Cerebellar nuclear complex (tissue), 1 donor: Measurements from ENCODE around the gene PRKAG2.

Experiments
- DNase-seq, 2 experiments: peaks; one replicate each; lab custom pipeline; 2025; lab: John Stamatoyannopoulos, UW

Gene PRKAG2

GRCh38 chr7:151900986-151901621 lies 24.2 kb upstream of the PRKAG2 start:
- DNase-seq = no peak

DNA sequence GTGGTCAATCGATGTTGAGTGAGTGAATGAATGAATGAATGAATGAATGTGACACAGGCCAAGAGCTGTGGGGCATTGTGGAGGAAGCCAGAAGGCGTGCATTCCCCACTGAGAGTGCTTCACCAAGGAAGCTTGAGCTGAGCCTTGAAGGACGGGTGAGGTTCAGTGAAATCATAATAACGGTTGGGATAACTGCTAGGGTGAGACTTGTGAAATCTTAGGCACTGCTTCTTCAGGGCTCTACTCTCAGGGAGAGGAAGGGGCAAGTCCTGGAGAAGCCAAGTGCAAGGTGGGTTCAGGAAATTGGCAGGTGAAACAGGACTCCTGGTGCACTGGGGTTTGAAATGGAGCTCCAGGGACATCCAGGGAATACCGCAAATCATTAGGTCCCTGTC lies 23.7 kb upstream of the PRKAG2 start:
- DNase-seq = no peak

DNA sequence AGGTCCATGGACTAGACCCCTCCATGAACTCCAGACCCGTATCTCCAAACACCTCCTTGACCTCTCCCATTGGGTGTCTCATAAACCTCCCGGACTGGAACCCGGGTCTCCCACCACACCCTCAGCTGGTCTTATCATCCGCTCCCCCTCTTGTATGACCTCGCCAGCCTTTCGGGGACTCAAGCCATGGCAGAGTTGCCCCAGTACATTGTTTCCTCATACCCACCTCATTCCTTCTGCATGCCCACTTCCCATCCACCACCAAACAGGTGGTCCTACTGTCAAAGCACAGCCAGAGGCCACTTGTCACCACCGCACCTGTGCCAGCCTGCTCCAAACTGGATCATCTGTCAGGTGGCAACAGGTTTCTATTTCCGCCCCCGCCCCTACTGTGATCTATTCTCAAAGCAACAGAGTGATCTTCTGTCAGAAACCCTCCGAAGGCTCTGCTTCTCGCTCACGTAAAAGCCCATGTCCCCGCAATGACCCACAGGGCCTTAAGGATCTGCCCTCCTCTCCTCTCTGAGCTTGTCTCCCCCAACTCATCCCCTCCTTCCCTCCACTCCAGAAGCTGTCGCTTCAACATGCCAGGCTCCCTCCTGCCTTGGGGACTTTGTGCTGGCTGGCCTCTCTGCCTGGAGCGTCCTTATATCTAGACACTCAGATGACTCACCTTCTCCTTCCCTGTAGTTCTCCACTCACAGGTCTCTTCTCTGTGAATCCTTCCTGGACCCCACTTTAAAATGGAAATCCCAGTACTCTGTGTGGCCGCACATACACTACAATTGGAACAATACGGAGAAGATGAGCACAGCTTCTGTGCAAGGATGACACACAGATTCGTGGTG lies 22.8 kb upstream of the PRKAG2 start:
- no peak for DNase-seq

DNA sequence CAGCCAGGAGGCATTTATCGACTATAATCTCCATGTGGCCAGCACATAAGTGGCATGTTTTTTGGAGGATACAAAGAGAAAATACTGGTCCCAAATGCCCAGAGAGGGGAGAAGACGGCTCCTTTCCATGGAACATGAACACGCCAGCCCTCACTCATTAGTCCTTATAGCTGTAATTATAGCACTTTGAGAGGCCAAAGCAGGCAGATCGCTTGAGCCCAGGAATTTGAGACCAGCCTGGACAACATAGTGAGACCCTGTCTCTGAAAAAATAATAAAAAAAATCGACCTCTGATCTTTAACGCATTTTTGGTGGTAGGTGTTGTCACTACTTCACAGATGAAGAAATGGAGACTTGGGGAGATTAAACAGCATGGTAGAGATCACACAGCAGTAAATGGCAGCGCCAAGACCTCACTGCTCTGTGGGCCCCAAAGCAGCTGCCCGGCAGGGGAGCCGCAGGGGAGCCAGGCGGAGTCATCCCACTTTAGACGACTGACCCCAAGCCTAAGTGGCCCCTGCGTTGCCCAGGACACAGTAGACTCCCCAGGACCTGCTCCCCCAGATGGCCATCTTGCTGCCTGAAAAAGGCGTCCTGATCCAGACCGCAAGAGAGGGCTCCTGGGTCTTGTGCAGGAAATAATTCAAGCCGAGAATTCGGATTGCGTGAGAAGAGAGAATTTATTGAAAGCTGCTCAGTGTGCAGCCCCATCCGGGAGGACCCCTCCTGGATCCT lies 21.2 kb upstream of the PRKAG2 start:
- DNase-seq = no peak

DNA sequence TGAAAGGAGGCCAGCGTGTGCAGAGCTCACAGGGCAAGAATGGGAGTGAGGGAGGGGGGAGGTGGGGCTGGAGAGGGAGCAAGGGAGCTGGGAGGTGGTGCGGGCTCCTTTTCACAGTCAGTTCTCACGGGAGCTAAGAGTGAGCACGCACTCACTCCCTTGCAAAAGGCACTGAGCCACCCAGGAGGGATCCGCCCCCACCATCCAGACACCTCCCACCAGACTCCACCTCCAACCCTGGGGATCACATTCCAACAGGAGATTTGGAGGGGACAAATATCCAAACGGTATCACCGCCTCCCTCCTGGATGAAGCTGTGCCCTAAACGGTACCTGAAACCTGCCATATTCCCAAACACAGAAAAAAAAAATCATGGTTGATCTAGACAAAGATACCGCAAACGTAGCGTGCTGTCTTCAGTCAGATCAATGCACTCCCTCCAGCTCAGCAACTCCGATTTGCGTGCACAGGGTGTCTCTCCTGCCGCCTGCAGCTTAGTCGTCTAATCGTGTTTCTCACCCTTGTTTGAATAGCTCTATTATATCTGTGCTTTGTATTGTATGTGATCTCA lies 20.3 kb upstream of the PRKAG2 start:
- DNase-seq = no peak

DNA sequence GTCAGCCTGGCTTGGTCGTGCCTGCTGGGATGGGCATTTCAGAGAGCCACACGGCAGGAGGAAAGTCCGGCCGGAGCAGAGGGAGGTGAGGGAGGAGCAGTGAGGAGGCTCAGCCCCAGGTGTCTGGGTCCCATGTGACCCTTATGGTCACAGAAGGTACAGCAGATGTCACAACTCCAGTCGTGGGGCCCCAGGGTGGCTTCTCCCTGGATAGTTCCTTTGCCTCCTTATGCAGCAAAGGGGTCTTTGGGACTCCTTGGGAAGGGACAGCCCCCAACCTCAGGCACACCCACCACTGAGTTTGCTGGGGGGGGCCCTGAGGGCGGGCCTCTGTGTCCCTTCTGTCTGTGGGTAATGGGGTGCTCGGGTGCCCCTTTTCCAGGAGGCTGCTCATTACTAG lies 19.6 kb upstream of the PRKAG2 start:
- DNase-seq = no peak

DNA sequence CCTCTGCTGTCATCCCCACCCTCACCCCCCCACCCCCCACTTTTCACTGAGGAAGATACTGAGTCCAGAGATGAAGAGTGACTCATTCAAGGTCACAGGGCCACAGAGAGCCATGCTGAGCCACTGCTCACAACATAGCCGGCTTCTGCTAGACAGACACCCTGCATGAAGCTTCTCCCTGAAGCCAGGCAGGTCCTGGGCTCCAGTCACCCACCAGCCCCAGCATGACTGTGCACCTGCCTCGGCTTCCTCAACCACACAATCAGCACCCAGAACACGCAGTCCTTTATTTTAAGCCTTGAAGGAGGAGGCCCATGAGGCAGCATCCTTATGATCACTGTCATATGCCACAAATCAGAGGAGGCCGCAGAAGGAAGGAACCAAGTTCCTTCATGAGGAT lies 19.2 kb upstream of the PRKAG2 start:
- no peak for DNase-seq

- DNase-seq = no peak
These were observed 18.7 kb upstream of the PRKAG2 start for GRCh38 chr7:151895631-151896031.

- DNase-seq = no peak
These were observed 18.2 kb upstream of the PRKAG2 start for GRCh38 chr7:151895008-151895630.

DNA sequence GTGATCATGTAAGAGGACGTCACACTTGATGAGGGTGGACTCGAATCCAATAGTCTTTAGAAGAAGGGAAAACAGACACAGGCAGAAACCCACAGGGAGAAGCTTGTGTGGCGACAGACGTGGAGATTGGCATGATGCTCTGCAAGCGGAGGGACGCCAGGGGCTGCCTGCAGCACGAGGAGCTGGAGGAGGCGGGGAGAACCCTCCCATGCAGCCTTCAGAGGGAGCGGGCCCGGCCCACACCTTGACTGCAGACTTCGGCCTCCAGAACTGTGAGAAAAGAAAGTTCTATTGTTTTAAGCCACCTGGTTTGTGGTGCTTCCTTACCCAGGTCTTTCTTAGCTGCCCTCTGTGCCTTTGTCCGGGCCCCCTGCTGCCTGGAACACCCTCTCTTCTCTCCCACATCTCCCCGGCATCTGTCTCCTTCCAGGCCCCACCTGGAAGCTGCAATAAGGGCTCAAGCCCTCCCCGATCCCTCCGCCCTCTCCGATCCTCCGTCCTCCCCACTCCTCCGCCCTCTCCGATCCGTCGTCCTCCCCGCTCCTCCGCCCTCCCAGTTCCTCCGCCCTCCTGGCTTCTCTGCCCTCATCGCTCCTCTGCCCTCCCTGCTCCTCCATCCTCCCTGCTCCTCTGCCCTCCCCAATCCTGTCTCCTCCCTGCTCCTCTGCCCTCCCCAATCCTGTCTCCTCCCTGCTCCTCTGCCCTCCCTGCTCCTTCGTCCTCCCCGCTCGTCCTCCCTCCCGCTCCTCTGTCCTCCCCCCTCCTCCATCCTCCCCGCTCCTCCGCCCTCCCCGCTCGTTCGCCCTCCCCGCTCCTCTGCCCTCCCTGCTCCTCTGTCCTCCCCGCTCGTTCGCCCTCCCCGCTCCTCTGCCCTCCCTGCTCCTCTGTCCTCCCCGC lies 17.4 kb upstream of the PRKAG2 start:
- DNase-seq = no peak

DNA sequence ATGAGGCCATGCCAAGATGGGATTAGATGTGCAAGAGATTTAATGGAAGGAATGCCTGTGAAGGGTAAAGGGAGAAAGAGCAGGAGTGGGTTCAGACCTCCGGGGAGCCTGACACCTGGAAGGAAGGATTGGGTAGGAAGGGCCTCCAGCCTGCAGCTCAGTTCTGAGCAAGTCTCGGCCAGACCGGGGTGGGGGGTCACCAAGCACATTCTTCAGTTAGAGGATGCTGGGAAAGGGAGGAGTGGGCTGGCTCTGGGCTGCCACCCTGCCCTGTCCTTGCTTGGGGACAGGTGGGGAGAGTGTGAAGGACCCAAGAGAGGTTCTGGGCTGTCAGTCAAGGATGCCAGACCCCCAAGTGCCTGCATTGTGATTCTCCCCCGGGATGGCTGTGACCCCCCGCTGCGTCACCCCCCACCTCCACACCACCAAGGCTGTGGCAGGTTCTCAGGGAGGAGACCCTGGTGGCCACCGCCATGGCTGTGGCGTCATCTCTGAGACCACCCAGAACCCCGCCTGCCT lies 16.5 kb upstream of the PRKAG2 start:
- no peak for DNase-seq

- no peak for DNase-seq
These were observed 14.8 kb upstream of the PRKAG2 start for GRCh38 chr7:151891753-151892152.

DNA sequence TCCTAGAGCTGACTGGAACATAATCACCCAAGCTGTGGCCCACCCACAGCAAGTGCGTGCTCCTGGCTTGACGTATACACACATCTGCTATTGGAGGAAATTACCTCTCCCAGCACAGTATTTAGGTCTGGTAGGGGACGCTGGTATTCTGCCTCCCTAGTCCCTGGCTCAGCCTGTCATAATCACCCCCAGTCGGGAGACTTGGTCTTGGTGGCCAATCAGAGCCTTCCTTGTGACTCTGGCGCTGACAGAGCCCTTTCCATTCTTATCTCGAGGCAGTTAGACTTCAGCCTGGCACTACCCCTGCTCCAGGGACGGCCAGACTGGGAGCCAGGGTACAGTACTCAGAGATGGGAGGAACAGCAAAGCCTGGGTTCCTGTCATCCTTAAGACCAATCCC lies 14.3 kb upstream of the PRKAG2 start:
- no peak for DNase-seq

- DNase-seq = no peak
These were observed 13.6 kb upstream of the PRKAG2 start for GRCh38 chr7:151890355-151891004.

DNA sequence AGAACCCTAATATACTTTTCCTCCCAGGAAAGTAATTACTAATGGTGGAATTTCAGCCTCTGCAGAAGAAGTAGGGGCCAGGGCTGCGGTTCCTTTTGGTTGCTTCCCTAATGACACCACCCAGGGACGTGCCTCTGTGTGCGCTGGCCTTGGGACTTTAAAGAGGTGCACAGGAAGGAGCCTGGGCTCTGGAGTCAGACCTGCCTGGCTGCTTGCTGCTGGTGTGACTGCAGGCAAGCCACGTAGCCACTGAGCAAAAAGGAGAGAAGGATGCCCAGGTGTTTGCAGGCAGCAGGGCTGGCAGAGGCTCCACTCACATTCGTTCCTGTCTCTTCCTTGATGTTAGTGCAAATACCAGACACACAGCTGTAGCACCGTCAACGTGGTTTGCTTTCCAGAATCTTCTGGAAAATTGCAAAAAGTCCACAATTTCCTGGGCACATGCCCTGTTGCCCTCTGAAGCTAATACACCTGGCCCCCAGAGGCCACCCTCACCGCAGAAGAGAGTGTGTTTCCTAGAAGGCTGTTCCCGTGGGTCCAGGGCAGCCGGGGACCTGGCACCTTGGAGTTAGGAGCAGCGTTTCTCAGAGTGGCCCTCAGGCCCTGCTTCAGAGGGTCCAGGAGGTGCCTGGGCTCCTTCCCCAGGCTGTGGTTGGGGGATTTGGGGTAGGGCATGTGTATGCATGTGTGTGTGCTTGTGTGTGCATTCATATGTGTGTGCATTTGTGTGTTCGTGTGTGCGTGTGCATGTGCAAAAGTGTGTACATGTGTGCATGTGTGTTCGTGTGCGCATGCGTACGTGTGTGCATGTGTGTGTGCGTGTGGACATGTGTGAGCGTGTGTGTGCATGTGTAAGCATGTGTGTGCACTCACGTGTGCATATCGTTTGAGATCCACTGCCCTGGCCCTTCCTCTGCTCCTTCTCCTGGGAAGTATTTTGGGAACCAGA lies 12.8 kb upstream of the PRKAG2 start:
- no peak for DNase-seq

GRCh38 chr7:151888079-151889067 lies 11.5 kb upstream of the PRKAG2 start:
- no peak for DNase-seq

GRCh38 chr7:151886783-151887182 lies 9.9 kb upstream of the PRKAG2 start:
- no peak for DNase-seq

DNA sequence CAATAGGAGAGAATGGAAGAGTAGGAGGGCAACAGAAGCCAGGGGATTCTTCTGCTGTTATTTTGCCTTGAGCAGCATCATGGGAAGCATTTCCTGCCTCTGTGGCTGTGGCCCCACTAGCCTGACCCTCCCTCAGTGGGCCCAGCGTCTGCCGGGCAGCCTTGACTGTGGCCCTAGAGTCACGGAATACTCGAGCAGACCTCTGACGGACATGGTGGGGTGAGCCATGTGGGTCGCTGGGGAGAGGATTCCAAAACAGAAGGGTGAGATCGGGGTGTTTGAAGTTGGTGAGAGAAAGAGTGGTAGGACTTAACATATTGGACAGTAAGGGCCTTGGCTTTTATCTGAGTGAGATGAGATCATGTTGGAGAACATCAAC lies 8.3 kb upstream of the PRKAG2 start:
- no peak for DNase-seq
